Endothelial cell of umbilical vein (primary cell): ENCODE measurements around the gene TBC1D14.

Experiments
- CTCF ChIP-seq, 2 donors: IDR thresholded peaks; 1 replicate in 1 of 2; 2 replicates in 1 of 2; pipeline ENCODE4 v1.5.1; 2011; ENCODE audit warnings: low read length in 2 of 2, mild to moderate bottlenecking in 2 of 2, moderate library complexity in 2 of 2, control low read depth in 1 of 2, inconsistent platforms in 1 of 2, low read depth in 1 of 2; ENCODE audit not compliant: insufficient read depth in 1 of 2; ENCODE audit errors: extremely low read depth in 1 of 2
- EZH2 ChIP-seq: IDR thresholded peaks from 2 replicates; pipeline ENCODE4 v1.6.1; 2012; ENCODE audit warnings: borderline replicate concordance, low read depth, mild to moderate bottlenecking, moderate library complexity, low read length, inconsistent platforms; ENCODE audit not compliant: severe bottlenecking
- FOS ChIP-seq: IDR thresholded peaks from 2 replicates; pipeline ENCODE4 v1.6.1; 2011; ENCODE audit warnings: mild to moderate bottlenecking, low read length, moderate library complexity, borderline replicate concordance; ENCODE audit not compliant: insufficient read depth
- GATA2 ChIP-seq: IDR thresholded peaks from 2 replicates; pipeline ENCODE4 v1.7.0; 2011; ENCODE audit warnings: low read depth, mild to moderate bottlenecking, moderate library complexity, mixed read lengths, low read length; ENCODE audit not compliant: insufficient read length, insufficient read depth
- MYC ChIP-seq: IDR thresholded peaks from one replicate; pipeline ENCODE4 v1.6.1; 2011; ENCODE audit warnings: mild to moderate bottlenecking, low read depth, low read length
- POLR2A ChIP-seq: IDR thresholded peaks from 2 replicates; pipeline ENCODE4 v1.6.1; 2012; ENCODE audit warnings: low read depth, mild to moderate bottlenecking, control low read depth, low read length
- POLR2AphosphoS5 ChIP-seq: IDR thresholded peaks from 2 replicates; pipeline ENCODE4 v1.6.1; 2012; ENCODE audit warnings: low read depth, mild to moderate bottlenecking, control low read depth, low read length, moderate library complexity; ENCODE audit not compliant: insufficient read depth
- TF ChIP-seq, protein P1 (sequence below): IDR thresholded peaks from 2 replicates; pipeline ENCODE4 v1.6.1; 2011; ENCODE audit not compliant: insufficient read depth, insufficient read length

DNA sequence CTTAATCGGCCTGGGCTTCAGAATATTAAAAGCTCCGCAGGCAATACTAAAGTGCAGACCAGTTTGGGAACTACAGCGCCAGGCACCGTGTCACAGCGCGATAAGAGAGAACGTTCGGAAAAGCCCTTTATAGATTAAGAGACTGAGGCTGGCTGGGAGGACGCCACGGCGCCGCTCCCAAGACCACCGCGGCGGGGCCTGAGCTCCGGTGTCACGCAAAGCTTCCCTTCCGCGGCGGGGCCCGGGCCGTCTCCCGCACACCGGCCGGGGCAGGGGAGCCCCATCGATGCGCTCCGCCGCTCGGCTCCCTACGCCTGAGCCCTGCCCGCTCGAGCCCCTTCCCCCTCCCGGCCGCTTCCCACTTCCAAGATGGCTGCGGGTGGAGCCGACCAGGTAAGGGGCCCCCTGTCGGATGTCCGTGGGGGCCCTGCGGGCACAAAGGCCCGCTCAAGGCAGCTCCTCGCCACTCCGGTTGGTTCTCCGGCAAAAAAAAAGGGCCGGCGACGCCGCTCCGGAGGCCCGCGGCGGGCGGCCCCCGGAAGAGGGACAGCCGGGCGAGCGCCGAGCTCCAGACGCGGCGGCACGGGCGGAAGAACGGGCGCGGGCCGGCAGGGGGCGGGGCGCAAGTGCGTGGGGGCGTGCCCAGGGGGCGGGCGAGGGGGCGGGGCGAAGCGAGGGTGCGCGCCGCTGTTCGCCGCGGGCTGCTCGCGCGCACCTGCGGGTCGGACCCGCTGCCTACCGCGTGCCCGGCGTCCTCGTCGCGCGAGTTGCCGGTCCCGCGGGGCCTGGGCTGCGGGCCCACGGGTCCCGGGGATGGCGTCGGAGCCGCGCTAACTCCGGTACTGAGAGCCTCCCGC is at the start of gene TBC1D14:
- TF ChIP-seq, protein P1, sequence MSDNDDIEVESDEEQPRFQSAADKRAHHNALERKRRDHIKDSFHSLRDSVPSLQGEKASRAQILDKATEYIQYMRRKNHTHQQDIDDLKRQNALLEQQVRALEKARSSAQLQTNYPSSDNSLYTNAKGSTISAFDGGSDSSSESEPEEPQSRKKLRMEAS = no peak
- peak; percentile 45 for TF ChIP-seq POLR2AphosphoS5
- TF ChIP-seq POLR2A = peak; percentile 56
- peak in 1 of 2 donors; percentile 23 for TF ChIP-seq CTCF (IDR thresholded peaks at IDR 0.05; ENCODE audit: extremely low read depth in 1 of 2, insufficient read depth in 1 of 2, low read depth in 1 of 2, low read length in 2 of 2)
- no peak for TF ChIP-seq EZH2
- TF ChIP-seq FOS = no peak
- no peak for TF ChIP-seq MYC
- TF ChIP-seq GATA2 = no peak
